ENCODE results near the gene DGUOK. TPM values are rescaled to one million over a fixed set of nuclear protein-coding genes. Genes with fewer than 3 reads are reported as not detected.

DGUOK gene
- total RNA-seq, 1 donor from 2014 or later: 98.0 TPM

DNA sequence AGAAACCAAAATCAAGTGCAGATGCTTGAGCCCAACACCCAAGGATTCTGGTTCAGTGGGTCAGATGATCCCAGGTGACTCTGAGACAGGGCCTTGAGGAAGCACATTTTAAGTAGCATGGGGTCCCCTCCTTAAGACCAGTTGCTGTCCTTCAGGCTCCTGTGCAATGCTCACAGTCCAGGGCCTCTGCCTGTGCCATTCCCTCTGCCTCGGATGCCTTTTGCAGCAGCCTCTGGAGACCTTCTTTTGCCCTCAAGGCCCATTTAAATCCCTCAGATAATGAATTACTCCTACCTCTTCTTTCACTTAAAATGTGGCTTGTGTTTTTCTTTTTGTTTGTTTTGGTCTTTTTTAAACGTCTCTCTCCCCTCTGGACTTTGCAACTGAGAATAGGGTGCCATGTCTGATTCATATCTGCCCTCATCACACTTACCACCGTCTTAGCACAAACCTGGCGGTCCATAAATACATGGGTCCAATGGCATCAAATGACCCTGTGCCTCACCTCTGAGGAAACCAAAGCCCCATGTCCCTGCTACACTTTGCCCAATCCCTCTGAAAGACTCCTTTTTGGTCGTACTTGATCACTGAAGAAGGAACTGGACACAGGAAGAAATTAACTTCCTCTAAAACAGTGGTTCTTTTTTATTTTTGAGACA is 19.7 kb upstream of the DGUOK start:
- Mint-ChIP-seq H3K4me1 (ENCODE audit: low read depth) (peaks cover 9% of the 10 kb centered on the region), H3K27me3 (ENCODE audit: insufficient read depth) (no peaks in the 10 kb centered on the region), H3K36me3 (ENCODE audit: low read depth) (no peaks in the 10 kb centered on the region), H3K9me3 (no peaks in the 10 kb centered on the region), H3K27ac (no peak overlapping the region), H3K4me3 (no peak overlapping the region)
- intact Hi-C loops (cut with micrococcal nuclease): no loop called here
- DNase-seq (ENCODE audit: low spot score): no peak

DNA sequence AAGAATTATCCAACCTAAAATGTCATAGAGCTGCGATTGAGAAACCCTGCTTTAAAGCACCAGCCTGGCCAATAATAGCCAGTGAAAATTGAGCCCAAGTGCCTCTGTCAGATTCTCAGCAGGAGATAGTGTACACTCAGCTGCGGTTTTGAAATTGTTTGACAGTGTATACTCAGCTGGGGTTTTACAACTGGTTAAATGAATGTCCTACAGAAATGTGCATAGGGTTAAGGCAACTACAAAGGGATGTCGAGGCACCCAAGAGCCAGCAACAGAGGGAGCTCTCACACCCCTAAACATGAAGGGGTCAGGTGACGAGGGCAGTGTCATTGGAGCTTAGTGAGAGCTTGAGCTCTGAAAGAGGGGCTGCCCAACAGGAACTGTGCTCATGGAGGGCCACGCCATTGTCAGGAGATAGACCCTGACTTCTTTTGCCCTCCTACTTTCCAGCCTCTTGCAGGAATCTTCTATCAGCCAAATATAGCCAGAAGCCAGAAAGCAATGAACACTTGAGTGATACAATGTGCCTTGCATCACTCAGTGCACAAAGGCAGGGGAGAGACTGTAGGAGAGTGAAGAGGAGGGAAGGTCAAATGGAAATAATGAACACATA is 18.7 kb upstream of the DGUOK start:
- intact Hi-C loops (cut with micrococcal nuclease): loop anchor here (1.0 to 2.0 kb wide), 4 partner anchors 12 to 241 kb away; no protein-coding TSS in a partner anchor

DNA sequence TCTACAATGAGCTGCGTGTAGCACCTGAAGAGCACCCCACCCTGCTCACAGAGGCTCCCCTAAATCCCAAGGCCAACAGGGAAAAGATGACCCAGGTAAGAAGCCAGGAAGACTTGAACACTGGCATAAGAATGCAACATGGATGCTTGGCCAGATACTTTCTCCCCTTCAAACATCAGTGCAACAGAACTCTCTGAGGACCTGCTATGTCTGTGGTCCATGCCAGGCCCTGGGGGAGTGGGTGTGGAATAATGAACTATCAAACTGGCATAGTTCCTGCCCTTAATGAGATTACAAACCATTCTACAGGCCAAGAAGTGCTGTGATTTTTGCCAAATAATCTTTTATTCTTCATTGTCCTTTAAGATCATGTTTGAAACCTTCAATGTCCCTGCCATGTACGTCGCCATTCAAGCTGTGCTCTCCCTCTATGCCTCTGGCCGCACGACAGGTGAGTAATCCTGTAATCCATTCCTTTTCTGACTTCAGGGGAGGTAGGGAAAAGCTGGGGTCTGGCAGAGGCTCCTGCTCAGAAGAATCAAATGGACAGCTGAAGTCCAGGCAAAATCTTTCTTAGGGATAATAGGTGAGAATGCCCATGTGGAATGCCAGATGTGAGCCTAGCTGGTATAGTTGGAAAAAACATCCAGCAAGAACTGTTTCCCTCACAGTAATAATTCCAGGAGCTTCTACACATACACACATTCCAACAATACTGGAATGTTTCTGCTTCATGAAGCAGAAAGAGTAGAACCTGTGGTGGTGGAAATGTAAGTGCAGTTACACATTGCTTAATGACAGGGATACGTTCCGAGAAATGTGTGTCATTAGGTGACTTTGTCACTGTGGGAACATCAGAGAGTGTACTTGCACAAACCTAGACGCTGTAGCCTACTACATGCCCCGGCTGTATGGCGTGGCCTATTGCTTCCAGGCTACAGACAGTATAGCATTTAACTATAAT is 17.7 kb upstream of the DGUOK start:
- H3K4me1 Mint-ChIP-seq (ENCODE audit: low read depth): peaks cover 9% of the 10 kb centered on the region
- no peaks in the 10 kb centered on the region for H3K27me3 Mint-ChIP-seq (ENCODE audit: insufficient read depth)
- no peaks in the 10 kb centered on the region for H3K9me3 Mint-ChIP-seq
- intact Hi-C loops (cut with micrococcal nuclease): loop anchor here (1.0 to 2.0 kb wide), 4 partner anchors 13 to 240 kb away; no protein-coding TSS in a partner anchor
- DNase-seq (ENCODE audit: low spot score): no peak
- H3K27ac Mint-ChIP-seq: no peak overlapping the region
- no peaks in the 10 kb centered on the region for H3K36me3 Mint-ChIP-seq (ENCODE audit: low read depth)
- H3K4me3 Mint-ChIP-seq: no peak overlapping the region

More for the DNA sequence above, 18.7 kb upstream of the DGUOK start:
- Mint-ChIP-seq H3K27ac (no peak overlapping the region), H3K27me3 (ENCODE audit: insufficient read depth) (no peaks in the 10 kb centered on the region), H3K36me3 (ENCODE audit: low read depth) (no peaks in the 10 kb centered on the region), H3K4me1 (ENCODE audit: low read depth) (peaks cover 9% of the 10 kb centered on the region), H3K9me3 (no peaks in the 10 kb centered on the region), H3K4me3 (no peak overlapping the region)
- no peak for DNase-seq (ENCODE audit: low spot score)

DNA sequence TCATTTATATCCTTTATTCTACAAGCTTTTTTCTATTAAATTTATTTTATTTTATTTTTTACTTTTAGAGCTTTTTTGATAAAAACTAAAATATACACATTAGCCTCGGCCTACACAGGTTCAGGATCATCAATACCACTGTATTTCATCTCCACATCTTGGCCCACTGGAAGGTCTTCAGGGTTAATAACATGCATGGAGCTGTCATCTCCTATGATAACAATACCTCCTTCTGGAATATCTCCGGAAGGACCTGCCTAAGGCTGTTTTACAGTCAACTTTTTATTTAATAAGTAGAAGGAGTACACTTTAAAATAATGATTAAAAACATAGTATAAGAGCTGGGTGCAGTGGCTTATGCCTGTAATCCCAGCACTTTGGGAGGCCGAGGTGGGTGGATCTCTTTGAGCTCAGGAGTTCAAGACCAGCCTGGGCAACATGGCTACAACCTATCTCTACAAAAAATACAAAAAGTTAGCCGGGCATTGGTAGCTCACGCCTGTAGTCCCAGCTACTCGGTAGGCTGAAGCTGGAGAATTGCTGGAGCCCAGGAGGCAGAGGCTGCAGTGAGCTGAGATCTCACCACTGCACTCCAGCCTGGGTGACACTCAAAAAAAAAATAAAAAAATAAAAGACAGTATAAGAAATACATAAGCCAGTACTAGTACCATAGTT is 15.7 kb upstream of the DGUOK start:
- no peak overlapping the region for H3K4me3 Mint-ChIP-seq
- no peaks in the 10 kb centered on the region for H3K27me3 Mint-ChIP-seq (ENCODE audit: insufficient read depth)
- H3K4me1 Mint-ChIP-seq (ENCODE audit: low read depth): peaks cover 16% of the 10 kb centered on the region
- intact Hi-C loops (cut with micrococcal nuclease): no loop called here
- H3K27ac Mint-ChIP-seq: no peak overlapping the region
- no peaks in the 10 kb centered on the region for H3K9me3 Mint-ChIP-seq
- no peak for DNase-seq (ENCODE audit: low spot score)
- no peaks in the 10 kb centered on the region for H3K36me3 Mint-ChIP-seq (ENCODE audit: low read depth)

DNA sequence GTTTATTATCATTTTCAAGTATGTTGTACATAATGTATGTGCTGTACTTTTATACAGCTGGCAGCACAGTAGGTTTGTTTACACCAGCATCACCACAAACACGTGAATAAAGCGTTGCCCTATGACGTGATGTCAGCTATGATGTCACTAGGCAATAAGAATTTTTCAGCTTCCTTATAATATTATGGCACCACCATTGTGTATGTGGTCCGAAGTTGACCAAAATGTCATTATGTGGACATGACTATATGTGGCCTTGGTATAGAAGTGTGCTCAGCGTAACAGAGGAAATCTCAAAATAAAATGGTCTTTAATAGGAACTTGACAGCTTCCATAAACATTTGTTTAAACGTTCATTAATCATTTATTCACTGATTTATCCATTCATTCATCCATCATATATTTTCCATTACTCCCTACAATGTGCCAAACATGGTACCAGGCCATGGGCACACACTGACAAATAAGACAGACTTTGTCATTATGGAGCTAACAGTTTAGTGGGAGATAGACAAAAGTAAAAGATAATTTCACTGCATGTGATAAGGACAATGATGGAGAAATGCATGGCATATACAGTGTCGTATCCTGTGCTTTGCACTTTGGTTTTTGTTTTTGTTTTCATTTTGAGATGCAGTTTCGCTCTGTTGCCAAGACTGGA is 15.0 kb upstream of the DGUOK start:
- no peaks in the 10 kb centered on the region for H3K9me3 Mint-ChIP-seq
- H3K27ac Mint-ChIP-seq: no peak overlapping the region
- no peaks in the 10 kb centered on the region for H3K36me3 Mint-ChIP-seq (ENCODE audit: low read depth)
- no peak overlapping the region for H3K4me3 Mint-ChIP-seq
- H3K27me3 Mint-ChIP-seq (ENCODE audit: insufficient read depth): no peaks in the 10 kb centered on the region
- no peak for DNase-seq (ENCODE audit: low spot score)
- peaks cover 16% of the 10 kb centered on the region for H3K4me1 Mint-ChIP-seq (ENCODE audit: low read depth)
- intact Hi-C loops (cut with micrococcal nuclease): no loop called here

DNA sequence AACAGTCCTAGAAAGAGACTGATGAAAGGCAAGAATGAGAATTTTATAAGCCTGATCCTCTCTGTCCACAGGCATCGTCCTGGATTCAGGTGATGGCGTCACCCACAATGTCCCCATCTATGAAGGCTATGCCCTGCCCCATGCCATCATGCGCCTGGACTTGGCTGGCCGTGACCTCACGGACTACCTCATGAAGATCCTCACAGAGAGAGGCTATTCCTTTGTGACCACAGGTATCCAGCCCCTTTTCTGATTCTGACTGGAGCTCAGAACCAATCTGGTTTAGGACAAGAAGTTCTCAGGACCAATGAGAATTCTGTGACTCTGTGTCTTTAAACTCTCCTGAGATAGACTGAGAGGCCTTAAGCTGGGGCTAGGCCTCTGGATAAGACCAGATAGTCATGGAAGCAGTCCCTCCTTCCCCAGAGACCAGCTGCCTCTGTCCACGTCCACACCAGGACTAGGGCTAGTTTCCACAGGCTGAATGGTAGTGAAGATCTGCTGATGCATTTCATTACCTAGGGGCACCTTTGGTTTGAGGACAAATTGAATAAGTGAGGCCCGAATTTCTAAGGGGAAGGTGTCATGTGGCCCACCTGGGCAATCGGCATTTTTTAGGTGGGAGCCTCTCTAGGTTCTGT is 13.1 kb upstream of the DGUOK start:
- Mint-ChIP-seq H3K27me3 (ENCODE audit: insufficient read depth) (no peaks in the 10 kb centered on the region), H3K9me3 (no peaks in the 10 kb centered on the region), H3K4me3 (no peak overlapping the region), H3K27ac (no peak overlapping the region), H3K36me3 (ENCODE audit: low read depth) (no peaks in the 10 kb centered on the region), H3K4me1 (ENCODE audit: low read depth) (peaks cover 16% of the 10 kb centered on the region)
- no peak for DNase-seq (ENCODE audit: low spot score)
- intact Hi-C loops (cut with micrococcal nuclease): no loop called here

DNA sequence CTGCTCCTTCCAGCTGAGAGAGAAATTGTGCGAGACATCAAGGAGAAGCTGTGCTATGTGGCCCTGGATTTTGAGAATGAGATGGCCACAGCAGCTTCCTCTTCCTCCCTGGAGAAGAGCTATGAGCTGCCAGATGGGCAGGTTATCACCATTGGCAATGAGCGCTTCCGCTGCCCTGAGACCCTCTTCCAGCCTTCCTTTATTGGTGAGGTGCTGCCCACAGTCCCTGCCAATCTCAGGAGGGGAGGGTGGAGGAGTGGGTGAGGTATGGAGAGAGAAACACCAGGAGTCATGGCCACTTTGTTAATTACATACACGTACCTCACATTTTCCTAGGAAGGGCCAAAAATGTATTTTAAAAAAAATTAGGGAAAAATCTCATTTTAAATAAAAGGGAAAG is 12.0 kb upstream of the DGUOK start:
- no peak for DNase-seq (ENCODE audit: low spot score)
- Mint-ChIP-seq H3K9me3 (no peaks in the 10 kb centered on the region), H3K36me3 (ENCODE audit: low read depth) (no peaks in the 10 kb centered on the region), H3K27me3 (ENCODE audit: insufficient read depth) (no peaks in the 10 kb centered on the region), H3K27ac (no peak overlapping the region), H3K4me1 (ENCODE audit: low read depth) (peaks cover 16% of the 10 kb centered on the region), H3K4me3 (no peak overlapping the region)
- intact Hi-C loops (cut with micrococcal nuclease): no loop called here

DNA sequence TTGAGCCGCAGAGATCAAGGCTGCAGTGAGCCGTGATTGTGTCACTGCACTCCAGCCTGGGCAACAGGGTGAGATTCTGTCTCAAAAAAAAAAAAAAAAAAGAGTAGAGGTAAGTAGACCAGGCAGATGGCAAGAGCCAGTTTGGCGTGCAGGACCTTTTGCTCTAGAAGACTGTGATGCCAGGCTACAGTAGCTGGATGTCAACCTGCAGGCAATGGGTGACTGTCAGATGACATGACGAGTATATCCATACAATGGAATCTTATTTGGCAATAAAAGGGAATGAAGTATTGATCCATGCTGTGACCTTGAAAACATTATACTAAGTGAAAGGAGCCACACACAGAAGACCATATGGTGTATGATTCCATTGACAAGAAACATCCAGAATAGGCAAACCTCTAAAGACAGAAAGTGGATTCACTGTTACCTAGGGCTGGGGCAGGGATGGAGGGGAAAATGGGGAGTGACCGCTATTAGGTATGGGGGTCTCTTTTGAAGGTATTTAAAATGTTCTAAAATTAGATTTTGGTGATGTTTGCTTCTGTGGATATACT is 11.2 kb upstream of the DGUOK start:
- no peaks in the 10 kb centered on the region for H3K9me3 Mint-ChIP-seq
- H3K36me3 Mint-ChIP-seq (ENCODE audit: low read depth): no peaks in the 10 kb centered on the region
- intact Hi-C loops (cut with micrococcal nuclease): no loop called here
- H3K27ac Mint-ChIP-seq: no peak overlapping the region
- no peak overlapping the region for H3K4me3 Mint-ChIP-seq
- no peaks in the 10 kb centered on the region for H3K27me3 Mint-ChIP-seq (ENCODE audit: insufficient read depth)
- no peak for DNase-seq (ENCODE audit: low spot score)
- H3K4me1 Mint-ChIP-seq (ENCODE audit: low read depth): peaks cover 16% of the 10 kb centered on the region

DNA sequence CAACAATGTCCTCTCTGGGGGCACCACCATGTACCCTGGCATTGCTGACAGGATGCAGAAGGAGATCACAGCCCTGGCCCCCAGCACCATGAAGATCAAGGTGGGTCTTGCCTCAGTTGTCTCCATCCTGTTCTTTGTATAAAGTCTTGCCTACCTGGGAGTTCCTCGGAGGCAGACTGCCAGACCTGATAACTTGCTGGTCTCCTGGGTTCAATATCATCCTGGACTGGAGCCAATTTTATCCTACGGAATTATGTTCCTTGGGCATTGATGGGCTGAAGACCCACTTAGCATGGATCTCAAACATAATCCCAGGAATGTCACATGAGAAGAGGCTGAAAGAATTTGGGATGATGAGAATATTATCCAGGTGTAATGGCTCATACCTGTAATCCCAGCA is 10.0 kb upstream of the DGUOK start:
- H3K4me1 Mint-ChIP-seq (ENCODE audit: low read depth): peaks cover 16% of the 10 kb centered on the region
- DNase-seq (ENCODE audit: low spot score): no peak
- H3K4me3 Mint-ChIP-seq: no peak overlapping the region
- intact Hi-C loops (cut with micrococcal nuclease): no loop called here
- H3K27ac Mint-ChIP-seq: no peak overlapping the region
- no peaks in the 10 kb centered on the region for H3K27me3 Mint-ChIP-seq (ENCODE audit: insufficient read depth)
- no peaks in the 10 kb centered on the region for H3K36me3 Mint-ChIP-seq (ENCODE audit: low read depth)
- H3K9me3 Mint-ChIP-seq: no peaks in the 10 kb centered on the region

DNA sequence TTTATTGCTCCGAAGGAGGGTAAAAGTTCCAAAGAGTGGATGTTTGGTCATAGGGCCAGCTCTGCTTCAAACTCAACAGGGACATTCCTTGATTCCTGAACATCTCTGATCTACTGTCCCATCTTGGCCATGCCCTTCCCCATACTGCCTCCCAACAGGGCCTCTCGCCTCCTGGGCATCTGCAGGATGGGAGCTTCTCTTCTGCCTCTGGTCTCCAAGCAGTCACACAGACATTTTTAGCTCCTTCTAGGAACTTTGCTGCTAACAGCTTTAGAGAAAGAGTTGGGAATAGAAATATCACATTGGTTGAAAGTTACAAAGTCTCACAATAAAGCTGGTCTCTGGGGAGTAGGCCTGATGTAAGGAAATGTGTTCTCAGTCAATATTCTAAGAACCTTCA is 9.4 kb upstream of the DGUOK start:
- Mint-ChIP-seq H3K9me3 (no peaks in the 10 kb centered on the region), H3K4me3 (no peak overlapping the region), H3K4me1 (ENCODE audit: low read depth) (peaks cover 16% of the 10 kb centered on the region), H3K36me3 (ENCODE audit: low read depth) (no peaks in the 10 kb centered on the region), H3K27me3 (ENCODE audit: insufficient read depth) (no peaks in the 10 kb centered on the region), H3K27ac (no peak overlapping the region)
- intact Hi-C loops (cut with micrococcal nuclease): no loop called here
- no peak for DNase-seq (ENCODE audit: low spot score)

DNA sequence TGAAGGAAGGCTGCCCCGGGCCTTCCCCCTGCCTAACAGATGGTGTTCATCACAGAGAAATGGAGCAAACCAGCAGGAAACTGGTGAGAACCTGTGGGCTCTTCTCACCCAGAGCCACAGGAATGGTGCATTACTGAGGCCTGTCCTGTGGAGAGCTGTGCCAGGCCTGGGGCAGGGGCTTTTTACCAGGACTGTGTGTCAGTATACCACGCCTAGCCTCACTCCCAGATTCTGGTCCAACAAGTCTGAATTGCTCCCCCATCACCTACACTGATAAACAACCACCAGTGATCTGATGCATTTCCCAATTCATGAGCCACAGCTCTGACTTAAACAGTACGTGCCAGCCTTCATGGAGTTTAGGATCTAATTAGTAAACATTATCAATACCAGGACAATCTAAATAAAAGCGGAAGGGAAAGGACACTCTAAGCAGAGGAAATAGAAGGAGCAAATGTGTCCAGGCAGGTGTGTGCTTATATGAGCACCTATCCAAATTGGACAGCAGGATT is 8.9 kb upstream of the DGUOK start:
- Mint-ChIP-seq H3K27ac (no peak overlapping the region), H3K36me3 (ENCODE audit: low read depth) (no peaks in the 10 kb centered on the region), H3K4me3 (no peak overlapping the region), H3K4me1 (ENCODE audit: low read depth) (peaks cover 18% of the 10 kb centered on the region), H3K27me3 (ENCODE audit: insufficient read depth) (no peaks in the 10 kb centered on the region), H3K9me3 (no peaks in the 10 kb centered on the region)
- intact Hi-C loops (cut with micrococcal nuclease): no loop called here
- no peak for DNase-seq (ENCODE audit: low spot score)
